DOHH2 (cell line): Measurements from ENCODE around the gene BRINP3.
A peak's percentile ranks its signal among the peaks of the same experiment; 100 is the strongest.

Experiments
- H3F3A ChIP-seq: fragments of 200-600 bp; sonication (generic), shearing (Covaris generic); 2 replicates; pipeline ENCODE4 v1.6.0; 2016; ENCODE audit warnings: antibody characterized with exemption, mild to moderate bottlenecking; ENCODE audit not compliant: control insufficient read depth, insufficient read depth
- H3K27ac ChIP-seq: fragments of 200-600 bp; sonication (generic); 2 replicates; pipeline ENCODE4 v1.5.1; 2014; ENCODE audit warnings: low read depth, mild to moderate bottlenecking, low read length, moderate library complexity
- H3K27me3 ChIP-seq: fragments of 200-600 bp; sonication (generic); 2 replicates; pipeline ENCODE4 v1.6.1; 2014; ENCODE audit warnings: mild to moderate bottlenecking, low read length, mixed read lengths; ENCODE audit not compliant: control insufficient read depth
- H3K36me3 ChIP-seq: fragments of 200-600 bp; sonication (generic); 2 replicates; pipeline ENCODE4 v1.6.1; 2014; ENCODE audit warnings: mild to moderate bottlenecking, low read length, moderate library complexity, mixed read lengths; ENCODE audit not compliant: control insufficient read depth
- H3K4me1 ChIP-seq: fragments of 200-600 bp; sonication (generic); 2 replicates; pipeline ENCODE4 v1.6.1; 2014; ENCODE audit warnings: mild to moderate bottlenecking, low read length, mixed read lengths; ENCODE audit not compliant: control insufficient read depth
- H3K4me2 ChIP-seq: fragments of 200-600 bp; sonication (generic); 2 replicates; pipeline ENCODE4 v1.6.0; 2014; ENCODE audit warnings: mild to moderate bottlenecking, low read length, moderate library complexity
- H3K4me3 ChIP-seq: fragments of 200-600 bp; sonication (generic); 2 replicates; pipeline ENCODE4 v1.5.1; 2014; ENCODE audit warnings: mild to moderate bottlenecking, low read length, mixed read lengths
- H3K79me2 ChIP-seq: fragments of 200-600 bp; sonication (generic); 2 replicates; pipeline ENCODE4 v1.6.1; 2014; ENCODE audit warnings: mild to moderate bottlenecking, low read length, mixed read lengths; ENCODE audit not compliant: control insufficient read depth
- H3K9me2 ChIP-seq: fragments of 200-600 bp; sonication (generic); replicated peaks from 2 replicates; pipeline ENCODE4 v1.6.1; 2014; ENCODE audit warnings: mild to moderate bottlenecking, low read length, mixed read lengths; ENCODE audit not compliant: control insufficient read depth
- H3K9me3 ChIP-seq: fragments of 200-600 bp; sonication (generic); 2 replicates; pipeline ENCODE4 v1.6.1; 2014; ENCODE audit warnings: antibody characterized with exemption, low read length, mixed read lengths; ENCODE audit not compliant: control insufficient read depth, insufficient read depth
- H4K20me1 ChIP-seq: fragments of 200-600 bp; sonication (generic); 2 replicates; pipeline ENCODE4 v1.6.0; 2014; ENCODE audit warnings: low read depth, mild to moderate bottlenecking, antibody characterized with exemption, low read length, moderate library complexity; ENCODE audit not compliant: control insufficient read depth, insufficient read depth
- CTCF ChIP-seq: fragments of 200-600 bp; sonication (generic); IDR thresholded peaks from one replicate; pipeline ENCODE4 v1.5.1; 2014; ENCODE audit warnings: antibody characterized with exemption, mild to moderate bottlenecking, low read depth, low read length; ENCODE audit not compliant: poor library complexity, severe bottlenecking
- EZH2phosphoT487 ChIP-seq: fragments of 200-600 bp; sonication (generic); IDR thresholded peaks from 2 replicates; pipeline ENCODE4 v1.6.1; 2017; ENCODE audit warnings: borderline replicate concordance, mild to moderate bottlenecking, antibody characterized with exemption, low read length, moderate library complexity, mixed read lengths

BRINP3 gene

GRCh38 chr1:190416239-190416638, 61.4 kb downstream of the BRINP3 start:
- TF ChIP-seq EZH2phosphoT487 (no peak), CTCF (peak; percentile 19)
- no peak overlapping the region for H3K4me2 ChIP-seq
- no peaks in the 10 kb centered on the region for H3K9me2 ChIP-seq
- no peaks in the 10 kb centered on the region for H3K4me1 ChIP-seq
- H3K27me3 ChIP-seq: no peaks in the 10 kb centered on the region
- H3K4me3 ChIP-seq: no peak overlapping the region
- no peaks in the 10 kb centered on the region for H3K9me3 ChIP-seq
- H3K79me2 ChIP-seq: no peaks in the 10 kb centered on the region
- no peaks in the 10 kb centered on the region for H3K36me3 ChIP-seq
- no peaks in the 10 kb centered on the region for H3F3A ChIP-seq
- no peaks in the 10 kb centered on the region for H4K20me1 ChIP-seq
- no peak overlapping the region for H3K27ac ChIP-seq

DNA sequence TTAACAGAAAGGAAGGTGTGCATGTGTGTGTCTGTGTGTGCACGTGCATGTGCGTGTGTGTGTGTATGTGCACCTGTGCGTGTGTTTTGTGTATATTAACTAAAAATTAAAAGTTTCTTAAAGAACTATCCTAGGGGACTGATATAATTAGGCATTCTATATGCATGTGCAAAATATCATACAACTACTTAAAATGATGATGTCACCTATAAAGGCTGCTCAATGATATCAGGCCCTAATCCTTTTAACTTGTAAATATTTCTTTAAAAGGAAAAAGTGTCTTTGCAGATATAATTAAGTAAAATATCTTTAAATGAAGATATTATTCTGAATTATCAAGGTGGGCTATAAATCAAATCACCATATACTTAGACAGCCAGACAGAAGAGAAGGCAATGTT, 64.5 kb downstream of the BRINP3 start:
- no peak for TF ChIP-seq CTCF
- no peak for TF ChIP-seq EZH2phosphoT487

DNA sequence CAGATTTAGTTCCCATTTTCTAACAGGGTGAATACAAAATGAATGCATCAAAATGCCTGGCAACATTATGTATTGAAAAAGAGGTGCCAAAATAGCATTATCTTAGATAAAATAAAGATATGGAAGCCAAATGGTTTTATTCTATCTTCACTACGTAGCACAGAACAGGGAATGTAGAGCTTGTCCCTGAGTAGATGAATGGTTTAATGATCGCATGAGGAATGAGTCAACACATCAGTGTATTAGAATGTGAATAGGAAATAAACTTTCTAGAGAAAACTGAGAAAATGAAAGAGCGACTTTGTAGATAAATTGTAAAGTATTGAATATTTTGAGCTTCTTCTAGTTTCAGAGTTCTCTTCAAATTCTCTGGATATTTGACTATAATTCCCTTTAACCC, 74.3 kb downstream of the BRINP3 start:
- Histone ChIP-seq H3K27ac (no peak overlapping the region), H3F3A (no peaks in the 10 kb centered on the region), H3K79me2 (no peaks in the 10 kb centered on the region), H3K9me2 (no peaks in the 10 kb centered on the region), H3K9me3 (no peaks in the 10 kb centered on the region), H3K36me3 (no peaks in the 10 kb centered on the region), H3K4me3 (no peak overlapping the region), H3K4me1 (no peaks in the 10 kb centered on the region), H3K27me3 (no peaks in the 10 kb centered on the region), H3K4me2 (no peak overlapping the region), H4K20me1 (no peaks in the 10 kb centered on the region)
- TF ChIP-seq CTCF (no peak), EZH2phosphoT487 (no peak)

More for the DNA sequence above, 64.5 kb downstream of the BRINP3 start:
- Histone ChIP-seq H3K27ac (no peak overlapping the region), H3K4me3 (no peak overlapping the region), H3K79me2 (no peaks in the 10 kb centered on the region), H3K4me1 (no peaks in the 10 kb centered on the region), H3K9me3 (no peaks in the 10 kb centered on the region), H3K9me2 (no peaks in the 10 kb centered on the region), H3K27me3 (no peaks in the 10 kb centered on the region), H3F3A (no peaks in the 10 kb centered on the region), H4K20me1 (no peaks in the 10 kb centered on the region), H3K36me3 (no peaks in the 10 kb centered on the region), H3K4me2 (no peak overlapping the region)

GRCh38 chr1:190399233-190399632, 78.4 kb downstream of the BRINP3 start:
- H4K20me1 ChIP-seq: no peaks in the 10 kb centered on the region
- H3K27ac ChIP-seq: no peak overlapping the region
- H3K79me2 ChIP-seq: no peaks in the 10 kb centered on the region
- no peaks in the 10 kb centered on the region for H3K9me2 ChIP-seq
- H3K9me3 ChIP-seq: no peaks in the 10 kb centered on the region
- H3K36me3 ChIP-seq: no peaks in the 10 kb centered on the region
- TF ChIP-seq EZH2phosphoT487 (no peak), CTCF (no peak)
- H3K4me3 ChIP-seq: no peak overlapping the region
- H3F3A ChIP-seq: no peaks in the 10 kb centered on the region
- no peaks in the 10 kb centered on the region for H3K4me1 ChIP-seq
- no peaks in the 10 kb centered on the region for H3K27me3 ChIP-seq
- H3K4me2 ChIP-seq: no peak overlapping the region
